ENCODE measurements around the gene ATN1. TPM values are rescaled to one million over a fixed set of nuclear protein-coding genes. Genes with fewer than 3 reads are reported as not detected.

The ATN1 gene
- total RNA-seq, 4 donors from 2014 or later: 49.0 to 136 (median 95.2) TPM

DNA sequence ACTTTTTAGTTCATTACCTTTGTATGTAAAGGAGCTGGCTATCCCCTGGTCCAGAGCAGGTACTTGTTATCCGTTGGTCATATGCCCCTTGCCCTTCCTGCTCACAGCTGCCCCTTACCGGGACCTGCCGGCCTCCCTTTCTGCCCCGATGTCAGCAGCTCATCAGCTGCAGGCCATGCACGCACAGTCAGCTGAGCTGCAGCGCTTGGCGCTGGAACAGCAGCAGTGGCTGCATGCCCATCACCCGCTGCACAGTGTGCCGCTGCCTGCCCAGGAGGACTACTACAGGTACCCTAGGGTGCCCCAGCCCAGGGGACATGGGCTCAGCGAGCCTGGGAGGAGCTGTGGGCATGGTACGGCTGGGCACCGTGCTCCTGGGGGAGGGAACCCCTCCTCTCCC lies 13.5 kb downstream of the ATN1 start:
- Histone ChIP-seq H3K9me3 (no peaks in the 10 kb centered on the region), H3K4me1 (peaks cover 0 to 90% (median 33%) of the 10 kb centered on the region in 3 donors), H3K36me3 (peaks cover 0 to 52% of the 10 kb centered on the region in 2 donors), H3K27me3 (no peaks in the 10 kb centered on the region), H3K4me3 (no peak overlapping the region), H3K27ac (peak overlapping the region in 3 of 4 donors; percentile 7 to 96 (median 95))
- TF ChIP-seq POLR2A (IDR thresholded peaks at IDR 0.05): no peak
- TF ChIP-seq EP300 (IDR thresholded peaks at IDR 0.05): no peak
- no peak for TF ChIP-seq POLR2AphosphoS5 (IDR thresholded peaks at IDR 0.05)
- TF ChIP-seq CTCF (IDR thresholded peaks at IDR 0.05): no peak
- ATAC-seq: no peak
- 65 to 81% methylated on average over 5 to 6 of the region's 12 CpGs for WGBS, 2 donors (ENCODE audit: low coverage in 1 of 2)

- no peak for ATAC-seq
- Histone ChIP-seq H3K9me3 (no peaks in the 10 kb centered on the region), H3K27me3 (no peaks in the 10 kb centered on the region), H3K36me3 (peaks cover 0 to 55% of the 10 kb centered on the region in 2 donors), H3K4me1 (peaks cover 0 to 90% (median 36%) of the 10 kb centered on the region in 3 donors), H3K27ac (peak overlapping the region in 2 of 4 donors; percentile 95 to 96), H3K4me3 (no peak overlapping the region)
- TF ChIP-seq CTCF (IDR thresholded peaks at IDR 0.05) (no peak), POLR2AphosphoS5 (IDR thresholded peaks at IDR 0.05) (no peak), EP300 (IDR thresholded peaks at IDR 0.05) (no peak), POLR2A (IDR thresholded peaks at IDR 0.05) (no peak)
- WGBS, 2 donors (ENCODE audit: low coverage in 1 of 2): 49% methylated on average over 4 of the region's 12 CpGs; no CpG with 5 or more reads in 1 of the 2 donors
Measured at GRCh38 chr12:6941782-6942181, 14.0 kb downstream of the ATN1 start.

GRCh38 chr12:6942331-6942665 lies 14.5 kb downstream of the ATN1 start:
- TF ChIP-seq EP300 (IDR thresholded peaks at IDR 0.05) (no peak), CTCF (IDR thresholded peaks at IDR 0.05) (no peak), POLR2AphosphoS5 (IDR thresholded peaks at IDR 0.05) (peak; percentile 6), POLR2A (IDR thresholded peaks at IDR 0.05) (no peak)
- 87 to 100% methylated on average over 3 to 6 of the region's 11 CpGs for WGBS, 2 donors (ENCODE audit: low coverage in 1 of 2)
- Histone ChIP-seq H3K36me3 (peaks cover 0 to 57% of the 10 kb centered on the region in 2 donors), H3K27ac (peak overlapping the region in 3 of 4 donors; percentile 94 to 96 (median 95)), H3K4me3 (no peak overlapping the region), H3K9me3 (no peaks in the 10 kb centered on the region), H3K4me1 (peaks cover 0 to 89% (median 31%) of the 10 kb centered on the region in 3 donors), H3K27me3 (no peaks in the 10 kb centered on the region)
- no peak for ATAC-seq

GRCh38 chr12:6943389-6943721 lies 15.6 kb downstream of the ATN1 start:
- Histone ChIP-seq H3K4me3 (peak overlapping the region; percentile 64 to 74), H3K9me3 (no peaks in the 10 kb centered on the region), H3K36me3 (peaks cover 0 to 59% of the 10 kb centered on the region in 2 donors), H3K27me3 (no peaks in the 10 kb centered on the region), H3K27ac (peak overlapping the region; percentile 90 to 96 (median 94)), H3K4me1 (peaks cover 0 to 80% (median 26%) of the 10 kb centered on the region in 3 donors)
- peak; percentile 76 for ATAC-seq
- no peak for TF ChIP-seq EP300 (IDR thresholded peaks at IDR 0.05)
- TF ChIP-seq POLR2A (IDR thresholded peaks at IDR 0.05): no peak
- TF ChIP-seq POLR2AphosphoS5 (IDR thresholded peaks at IDR 0.05): no peak
- no peak for TF ChIP-seq CTCF (IDR thresholded peaks at IDR 0.05)
- 0 to 1% methylated on average over 11 to 13 of the region's 13 CpGs for WGBS, 2 donors (ENCODE audit: low coverage in 1 of 2)

- Histone ChIP-seq H3K36me3 (peaks cover 0 to 58% of the 10 kb centered on the region in 2 donors), H3K4me3 (peak within 1 kb of the TSS; percentile 64 to 74), H3K27ac (peak within 1 kb of the TSS; percentile 90 to 96 (median 94)), H3K4me1 (peaks cover 0 to 75% (median 21%) of the 10 kb centered on the region in 3 donors), H3K27me3 (no peaks in the 10 kb centered on the region), H3K9me3 (no peaks in the 10 kb centered on the region)
- peak; percentile 72 for ATAC-seq
- TF ChIP-seq POLR2AphosphoS5 (IDR thresholded peaks at IDR 0.05) (peak; percentile 99), EP300 (IDR thresholded peaks at IDR 0.05) (no peak), CTCF (IDR thresholded peaks at IDR 0.05) (no peak), POLR2A (IDR thresholded peaks at IDR 0.05) (peak; percentile 95 to 98)
- WGBS, 2 donors (ENCODE audit: low coverage in 1 of 2): 0 to 6% methylated on average over 11 to 18 of the region's 31 CpGs
Measured at GRCh38 chr12:6943722-6944380, 16.1 kb downstream of the ATN1 start, which contains the start of the genes C12orf57 and RNU7-1. TSS of gene C12orf57 (plus strand) at chr12:6944022. CDS start at chr12:6944122, 100 bp downstream. TSS of gene RNU7-1 (plus strand) at chr12:6943816.
